NCI-H2227 treated with DMSO at 0.1 percent for 48 hours (cell line): ENCODE data around the gene EFCAB8.
"Not testable (repeated sequence)": the region's sequence is repeated elsewhere in the genome, so short reads cannot be mapped to it uniquely, and the experiment has no call there.

Source experiments
- DNase-seq: peaks from one replicate; lab custom pipeline; 2025; lab: John Stamatoyannopoulos, UW

The EFCAB8 gene

DNA sequence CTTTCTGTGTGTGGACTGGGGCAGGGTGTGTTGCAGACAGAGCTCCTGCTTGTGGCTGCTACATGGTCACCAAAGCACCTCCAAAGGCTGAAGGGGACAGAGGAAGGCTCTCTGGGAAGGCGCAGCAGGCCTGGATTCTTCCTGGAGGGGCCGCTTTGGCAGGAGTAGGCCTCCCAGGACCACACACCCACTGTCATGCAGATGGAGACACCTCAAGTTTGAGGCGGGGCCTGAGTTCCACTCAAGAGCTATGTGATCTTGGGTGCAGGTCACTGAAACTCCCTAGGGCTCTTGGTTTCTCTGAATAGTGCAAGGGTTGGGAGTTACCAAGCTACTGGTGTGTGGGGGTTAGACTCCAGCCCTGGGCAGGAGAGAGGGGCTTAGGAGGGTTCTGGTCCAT is 27.9 kb downstream of the EFCAB8 start:
- DNase-seq = no peak

GRCh38 chr20:32887492-32887891 is 28.8 kb downstream of the EFCAB8 start:
- DNase-seq = no peak

GRCh38 chr20:32888636-32889035 is 29.9 kb downstream of the EFCAB8 start:
- no peak for DNase-seq

- DNase-seq = no peak
These were observed 30.6 kb downstream of the EFCAB8 start for GRCh38 chr20:32889281-32889680.

GRCh38 chr20:32891491-32891890 is 32.8 kb downstream of the EFCAB8 start:
- DNase-seq = no peak

DNA sequence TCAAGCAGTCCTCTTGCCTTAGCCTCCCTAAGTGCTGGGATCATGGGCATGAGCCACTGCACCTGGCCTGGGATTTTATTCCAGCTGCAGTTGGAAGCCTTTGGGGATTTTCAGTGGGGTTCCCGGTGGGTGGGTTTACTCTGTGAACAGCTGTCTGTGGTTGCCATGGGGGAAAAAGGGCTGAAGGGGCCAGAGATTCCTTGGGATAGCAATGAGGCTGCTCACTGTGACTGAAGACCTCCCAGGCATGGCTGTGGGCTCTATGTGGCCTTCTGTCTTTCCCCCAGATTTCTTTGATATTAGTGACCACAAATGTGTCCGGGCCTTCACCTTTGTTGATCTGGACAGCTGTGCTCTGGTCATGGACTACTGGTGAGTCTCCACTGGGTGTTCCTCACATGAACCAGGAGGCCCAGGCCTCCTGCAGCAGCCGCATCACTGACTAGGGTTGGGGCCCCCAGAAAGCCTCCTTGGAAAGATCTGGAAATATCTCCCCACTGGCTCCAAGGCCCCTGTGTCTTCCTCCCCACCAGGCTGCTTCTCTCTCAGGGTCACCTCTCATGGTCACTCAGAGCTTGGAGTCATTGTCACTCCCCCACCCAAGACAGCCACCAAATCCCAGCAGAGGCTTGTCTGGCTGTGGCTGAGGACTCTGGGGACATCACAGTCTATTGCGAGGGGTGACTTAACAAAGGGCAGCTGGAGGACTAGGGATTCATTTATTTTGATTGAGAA is 33.4 kb downstream of the EFCAB8 start:
- DNase-seq = no peak

DNA sequence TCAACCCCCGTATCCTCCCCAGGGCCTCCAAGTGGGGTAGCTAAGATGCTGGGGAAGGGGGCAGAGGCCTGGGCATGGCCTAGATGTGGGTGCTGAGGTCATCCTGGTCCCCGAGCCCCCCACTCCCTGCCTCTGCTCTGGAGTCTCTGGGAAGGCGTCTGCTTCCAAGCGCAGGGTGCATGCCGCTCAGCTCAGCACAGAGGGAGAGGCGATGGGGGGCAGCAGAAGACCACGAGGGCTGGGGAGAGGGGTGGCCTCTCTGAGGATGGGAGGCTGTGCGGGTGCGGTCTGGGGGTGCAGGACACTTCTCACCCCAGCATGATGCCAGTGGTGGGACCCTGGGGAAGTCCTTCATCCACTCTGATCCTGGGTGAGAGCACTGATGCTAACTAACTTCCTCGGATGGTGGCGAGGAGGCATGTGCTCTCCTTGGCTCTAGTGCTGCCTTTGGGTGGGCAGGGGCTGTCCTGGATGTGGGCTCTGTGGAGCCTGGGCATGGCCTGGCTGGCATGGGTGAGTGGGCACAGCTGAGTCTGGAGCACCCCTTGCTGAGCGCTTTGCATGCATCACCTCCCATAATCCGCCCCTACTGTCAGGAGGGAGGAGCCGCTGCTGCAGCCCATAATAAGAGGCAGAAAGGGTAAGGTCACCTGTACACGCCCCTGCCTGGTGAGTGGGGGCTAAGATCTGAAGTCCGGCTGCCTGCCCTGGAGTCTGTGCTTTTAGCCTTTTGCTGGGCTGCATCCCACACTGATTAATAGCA is 34.7 kb downstream of the EFCAB8 start:
- DNase-seq = no peak

DNA sequence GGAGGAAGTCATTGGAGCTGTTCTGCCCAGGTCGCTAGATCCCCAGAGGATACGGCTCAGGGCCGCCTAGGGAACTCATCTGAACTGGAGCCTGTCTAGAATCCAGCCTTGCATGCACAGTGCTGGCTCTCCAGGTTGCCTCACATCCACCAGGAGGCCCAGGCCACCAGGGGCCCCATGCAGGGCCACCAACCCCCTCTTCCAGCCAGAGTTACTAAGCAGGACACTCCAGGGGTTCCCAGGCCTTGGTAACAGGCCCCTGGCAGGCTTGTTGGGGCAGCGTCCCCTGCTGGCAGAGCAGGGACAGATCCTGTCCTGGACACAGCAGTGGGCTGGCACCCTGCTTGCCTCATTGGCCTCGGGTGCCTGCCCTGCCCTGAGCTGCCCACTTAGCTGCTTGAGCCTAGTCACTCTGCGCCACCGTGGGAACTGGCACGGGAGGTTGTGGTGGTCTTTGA is 35.3 kb downstream of the EFCAB8 start:
- DNase-seq = no peak

DNA sequence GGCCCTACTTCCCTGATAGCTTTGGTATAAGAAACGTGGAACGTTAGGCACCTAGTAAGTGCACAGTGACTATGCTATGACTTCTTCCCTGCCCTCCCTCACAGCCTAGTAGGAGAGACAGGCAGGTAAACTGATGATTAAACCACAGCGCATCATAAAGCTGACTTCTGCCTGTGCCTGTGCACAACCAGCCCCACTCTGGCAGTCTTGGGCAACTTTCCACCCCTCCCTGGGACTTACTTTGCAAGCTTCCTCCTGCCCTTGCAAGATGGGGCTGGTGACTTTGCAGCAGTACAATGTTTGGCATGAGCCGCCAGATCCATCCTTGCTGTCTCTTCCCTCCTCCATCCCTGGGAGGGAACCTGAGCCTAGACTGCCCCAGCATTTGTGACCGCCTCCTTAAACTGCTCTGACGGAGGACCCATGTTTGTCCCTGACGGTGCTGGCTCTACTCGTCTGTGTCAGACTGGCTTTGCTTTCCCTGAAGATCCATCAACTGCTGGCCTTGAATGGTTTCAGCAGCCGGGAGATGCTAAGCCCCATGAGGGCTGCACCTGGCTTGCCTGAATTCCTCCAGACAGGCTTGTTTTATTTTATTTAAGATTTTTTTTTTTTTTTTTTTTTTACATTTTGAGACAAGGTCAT is 36.1 kb downstream of the EFCAB8 start:
- no peak for DNase-seq

DNA sequence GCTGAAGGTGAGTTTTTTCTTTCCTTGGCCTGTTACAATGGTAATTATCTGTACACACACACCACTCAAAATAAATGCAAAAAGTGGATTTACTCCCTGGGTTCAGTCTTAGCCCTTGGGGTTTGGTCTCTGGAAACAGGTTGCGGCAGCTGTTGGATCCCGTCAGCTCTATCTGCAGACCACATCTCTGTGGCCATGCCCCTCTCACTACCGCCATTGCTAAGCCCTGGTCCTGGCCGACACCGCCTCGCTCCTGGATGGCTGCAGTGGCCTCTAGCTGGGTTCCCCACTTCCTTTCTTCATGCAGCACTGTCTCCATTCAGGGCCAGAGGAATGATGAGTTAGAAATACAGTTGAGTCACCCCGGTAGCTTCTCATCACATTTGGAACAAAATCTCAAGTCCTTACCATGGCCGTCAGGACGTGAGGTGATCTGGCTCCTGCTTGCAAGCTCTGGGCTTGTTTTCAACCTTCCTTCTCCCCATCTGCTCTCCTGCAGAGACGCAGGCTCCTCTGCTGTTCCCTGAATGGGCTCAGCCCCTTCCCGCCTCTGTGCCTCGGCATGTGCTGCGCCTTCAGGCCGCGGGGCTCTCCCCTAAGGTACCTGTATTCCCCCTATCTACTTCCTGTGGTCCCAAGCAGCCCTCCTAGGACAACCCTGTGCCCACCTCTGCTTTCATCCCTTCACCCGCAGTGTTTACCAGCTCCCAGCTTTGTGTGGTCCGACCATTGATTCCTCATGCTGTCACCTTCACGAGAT is 38.0 kb downstream of the EFCAB8 start:
- no peak for DNase-seq

- no peak for DNase-seq
These were observed 40.0 kb downstream of the EFCAB8 start for GRCh38 chr20:32898729-32899128.

DNA sequence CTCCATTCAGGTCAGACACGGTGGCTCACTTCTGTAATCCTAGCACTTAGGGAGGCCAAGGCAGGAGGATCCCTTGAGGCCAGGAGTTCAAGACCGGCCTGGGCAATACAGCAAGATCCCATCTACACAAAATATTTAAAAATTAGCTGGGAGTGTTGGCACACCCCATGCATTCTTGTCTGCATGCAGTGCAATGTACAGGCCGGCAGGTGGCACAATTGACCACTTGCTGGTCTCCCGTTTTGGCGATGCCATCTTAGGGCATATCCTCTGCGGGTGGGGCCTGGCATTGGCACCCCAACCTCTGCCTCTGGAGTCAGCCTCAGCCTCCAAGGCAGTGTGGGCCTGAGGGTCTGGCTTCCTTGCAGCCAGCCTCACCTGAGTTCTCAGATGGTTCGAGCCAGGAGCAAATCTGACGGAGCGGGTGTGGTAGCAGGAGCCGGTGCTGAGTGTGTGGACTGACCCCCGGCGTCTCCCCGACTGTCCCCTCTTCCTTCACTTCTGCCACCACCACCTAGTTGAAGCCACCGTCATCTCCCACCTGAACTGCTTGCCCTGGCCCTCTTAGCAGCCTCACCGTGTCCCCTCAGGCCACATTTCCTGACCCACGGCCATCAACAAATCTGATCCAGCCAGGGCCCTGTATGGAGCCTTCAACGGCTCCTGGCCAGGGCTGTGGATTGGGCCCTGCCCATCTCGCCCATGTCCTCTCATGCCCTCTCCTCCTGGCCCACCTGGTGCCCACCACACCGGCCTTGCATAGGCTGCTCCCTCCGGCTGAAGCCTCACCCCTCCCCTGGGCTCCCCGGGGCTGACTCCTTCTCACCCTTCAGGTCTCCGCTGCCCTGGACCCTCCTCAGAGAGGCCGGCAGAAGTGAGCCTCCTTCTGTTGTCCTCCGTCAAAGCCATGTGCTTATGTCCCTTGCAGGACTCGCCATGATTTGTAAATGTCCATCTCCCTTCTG is 44.0 kb downstream of the EFCAB8 start:
- peak; percentile 48 for DNase-seq

DNA sequence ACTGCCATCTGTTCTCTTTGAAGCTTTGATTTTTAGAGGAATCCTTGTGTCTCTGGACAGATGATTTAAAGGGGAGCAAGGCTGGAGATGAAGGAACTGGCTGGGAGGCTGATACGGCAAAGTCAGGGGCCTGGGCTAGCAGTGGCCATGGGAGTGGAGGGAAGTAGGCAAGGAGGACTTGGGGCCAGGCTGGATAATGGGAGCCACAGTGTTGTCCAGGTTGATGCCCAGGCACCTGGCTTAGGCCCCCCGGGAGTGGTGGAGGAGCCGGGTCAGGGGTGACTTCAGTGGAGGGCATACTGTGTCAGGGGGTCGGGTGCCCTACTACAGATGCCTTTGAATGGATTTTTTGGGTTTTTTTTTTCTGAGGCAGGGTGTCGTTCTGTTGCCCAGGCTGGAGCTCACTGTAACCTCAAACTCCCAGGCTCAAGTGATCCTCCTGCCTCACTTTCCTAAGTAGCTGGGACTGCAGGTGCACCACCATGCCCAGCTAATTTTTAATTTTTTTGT is 45.0 kb downstream of the EFCAB8 start:
- DNase-seq = no peak

- not testable (repeated sequence) for DNase-seq
These were observed 46.0 kb downstream of the EFCAB8 start for GRCh38 chr20:32904678-32905077.

DNA sequence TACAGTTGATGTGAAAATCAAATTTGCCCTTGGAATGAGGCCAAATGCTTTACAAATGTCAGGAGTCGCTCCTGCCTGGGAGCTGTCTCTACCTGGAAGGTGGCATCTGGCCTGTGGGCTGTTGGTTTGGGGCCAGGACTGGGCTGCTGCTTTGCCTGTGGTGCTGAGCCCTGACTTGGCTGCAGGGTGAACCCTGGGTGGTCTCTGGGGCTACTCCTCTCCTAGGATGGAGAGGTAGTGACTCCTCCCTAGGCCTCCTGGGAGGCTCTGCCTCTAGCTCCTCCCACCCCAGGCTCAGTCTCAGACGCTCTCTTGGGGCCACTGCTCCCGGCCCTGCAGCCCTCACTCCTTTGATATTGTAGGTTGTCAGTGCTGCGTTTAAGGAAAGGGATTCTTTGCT is 47.5 kb downstream of the EFCAB8 start:
- no peak for DNase-seq

DNA sequence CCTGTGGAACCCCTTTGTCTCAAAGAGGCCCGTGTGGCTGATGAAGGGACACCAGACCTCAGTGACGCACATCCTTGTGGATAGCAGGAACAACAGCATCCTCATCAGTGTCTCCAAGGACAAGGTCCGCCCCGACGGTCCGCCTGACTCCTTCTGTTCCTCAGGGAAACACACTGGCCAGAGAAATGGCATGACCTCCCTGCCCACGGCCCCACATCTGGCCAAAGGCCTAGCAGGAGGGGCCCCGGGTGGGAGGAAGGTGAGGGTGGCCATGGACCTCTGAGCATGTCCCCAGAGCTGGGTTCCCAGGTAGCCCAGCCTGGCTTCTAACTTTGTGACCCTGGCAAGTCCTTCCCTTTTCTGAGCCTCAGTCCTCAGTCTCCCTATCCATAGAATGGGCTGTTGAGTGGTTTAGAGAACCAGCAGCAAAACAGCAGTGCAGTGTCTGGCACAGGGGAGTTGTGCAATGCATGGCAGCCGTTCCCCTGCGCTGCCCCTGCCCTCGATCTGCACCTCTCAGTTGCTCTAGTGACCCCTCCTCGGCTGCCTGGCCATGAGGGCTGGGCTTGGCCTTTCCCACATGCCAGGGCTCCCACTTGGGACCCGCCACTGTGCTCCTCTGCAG is 48.3 kb downstream of the EFCAB8 start:
- no peak for DNase-seq

- DNase-seq = no peak
These were observed 49.2 kb downstream of the EFCAB8 start for GRCh38 chr20:32907886-32908285.

- DNase-seq = no peak
These were observed 49.9 kb downstream of the EFCAB8 start for GRCh38 chr20:32908334-32909292.

DNA sequence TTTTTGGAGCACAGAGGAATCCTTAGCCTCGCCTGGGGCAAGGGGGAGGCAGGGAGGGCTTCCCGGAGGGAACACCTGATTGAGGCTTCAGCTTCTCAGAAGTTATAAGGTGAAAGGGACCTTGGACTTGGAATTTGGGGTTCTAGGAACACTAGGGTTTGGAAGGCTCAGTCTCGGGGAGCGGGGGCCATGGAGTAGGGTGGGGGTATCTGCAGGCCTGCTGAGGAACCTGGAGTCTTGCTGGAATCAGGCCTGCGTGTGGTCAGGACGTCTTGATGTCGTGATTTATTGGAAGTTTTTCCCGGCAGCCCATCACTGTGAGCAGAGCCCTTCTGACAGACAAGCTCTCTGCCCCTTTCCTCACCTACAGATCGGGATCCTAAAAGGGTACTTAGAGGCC is 50.7 kb downstream of the EFCAB8 start:
- no peak for DNase-seq
